ENCODE measurements around the gene PLSCR5.

The PLSCR5 gene

DNA sequence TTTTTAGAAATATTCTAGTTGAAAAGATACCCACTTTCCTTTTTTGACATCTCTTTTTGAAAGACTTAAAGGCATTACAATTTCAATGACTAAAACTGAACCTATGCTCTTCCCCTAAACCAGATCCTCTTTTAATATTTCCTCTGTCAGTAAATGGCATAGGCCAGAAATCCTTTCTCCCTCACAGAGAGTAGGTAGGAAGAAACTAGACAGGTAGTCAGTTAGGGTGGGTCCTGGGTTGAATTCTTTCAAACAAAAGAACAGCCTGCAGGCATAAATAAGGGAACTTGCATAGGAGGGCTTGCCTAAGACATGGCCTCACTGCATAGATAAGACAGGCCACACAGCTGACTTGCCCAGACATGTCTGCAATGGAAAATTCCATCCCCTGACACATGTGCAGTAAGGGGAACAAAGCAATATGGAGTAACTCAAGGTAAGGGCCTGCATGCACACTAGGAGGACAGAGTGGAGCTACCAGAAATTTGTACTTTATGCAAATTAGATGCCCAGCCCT lies 23.1 kb downstream of the PLSCR5 start:
- no peak for DNase-seq

DNA sequence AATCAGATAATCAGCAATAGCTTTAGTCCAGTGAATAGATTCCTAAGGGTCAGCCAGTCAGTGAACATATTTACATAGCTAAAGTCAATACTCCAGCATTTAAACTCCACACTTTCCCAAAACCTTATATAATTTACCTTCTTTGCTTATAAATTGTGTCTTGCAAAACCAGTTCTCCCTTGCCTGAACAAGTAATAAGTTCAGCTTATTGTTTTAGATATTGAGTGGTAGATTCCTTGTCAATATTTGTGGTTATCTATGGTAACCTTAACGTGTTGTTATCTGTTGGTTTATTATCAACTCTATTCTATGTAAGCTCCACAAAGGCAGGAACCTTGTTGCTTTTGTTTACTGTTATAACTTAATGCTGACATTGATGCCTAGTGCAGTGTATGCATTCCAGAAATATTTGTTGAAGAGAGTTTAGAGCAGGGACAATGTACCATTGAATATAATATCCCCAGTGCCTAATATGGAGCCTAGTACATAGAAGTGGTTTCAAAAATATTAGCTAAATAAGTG lies 24.0 kb downstream of the PLSCR5 start:
- no peak for DNase-seq

DNA sequence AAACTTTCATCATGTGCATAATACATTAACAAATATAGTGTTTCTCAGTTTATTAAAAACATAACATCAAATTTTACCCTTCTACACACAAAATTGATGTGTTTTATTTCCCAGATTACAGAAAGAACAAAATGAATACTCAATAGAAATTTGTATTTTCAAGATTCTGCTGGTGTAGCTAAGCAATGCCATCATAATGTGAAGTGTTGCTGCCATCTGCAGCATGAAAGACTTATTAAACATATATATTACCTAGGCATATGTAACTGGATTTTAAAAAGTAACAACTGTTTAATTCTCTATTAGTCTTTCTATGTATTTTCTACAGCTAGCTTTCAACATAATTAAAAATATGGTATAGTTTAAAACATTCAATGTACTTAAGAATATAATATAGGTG lies 27.5 kb downstream of the PLSCR5 start:
- peak; percentile 6 for DNase-seq

DNA sequence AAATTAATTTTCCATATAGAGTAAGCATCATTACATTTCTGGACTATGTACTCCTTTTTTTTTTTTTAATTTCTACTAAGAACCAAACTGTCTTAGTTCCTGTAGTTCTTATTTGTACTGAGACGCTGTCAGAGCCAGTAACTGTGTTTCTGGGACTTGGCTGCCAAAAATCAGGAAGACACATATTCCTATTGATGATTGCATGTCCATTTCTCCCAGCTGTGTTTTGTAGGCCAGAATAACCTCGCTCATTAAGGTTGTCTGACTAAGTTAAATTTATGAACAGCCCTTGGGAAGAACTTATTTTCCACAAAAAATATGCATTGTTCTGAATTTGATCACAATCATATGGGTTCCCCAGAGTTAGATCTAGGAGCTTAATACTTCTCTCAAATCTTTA lies 29.5 kb downstream of the PLSCR5 start:
- no peak for DNase-seq

DNA sequence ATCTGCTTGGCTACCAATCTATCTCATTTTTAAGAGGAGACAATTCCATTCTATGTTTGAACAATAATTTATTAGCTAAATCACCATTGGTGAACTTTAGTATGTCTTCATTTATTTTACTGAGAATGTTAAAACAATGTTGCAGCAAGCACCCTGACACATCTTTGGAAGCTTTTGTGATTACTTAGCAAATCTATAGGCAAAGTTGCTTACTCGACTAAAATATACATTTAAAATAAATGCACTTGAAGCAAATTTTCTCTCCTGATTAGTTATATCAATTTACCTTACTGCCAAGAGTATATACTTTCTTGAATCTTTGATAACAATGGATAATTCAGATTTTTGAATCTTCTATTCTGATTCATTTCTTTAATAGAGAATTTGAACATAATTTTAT lies 31.0 kb downstream of the PLSCR5 start:
- DNase-seq, result no peak

DNA sequence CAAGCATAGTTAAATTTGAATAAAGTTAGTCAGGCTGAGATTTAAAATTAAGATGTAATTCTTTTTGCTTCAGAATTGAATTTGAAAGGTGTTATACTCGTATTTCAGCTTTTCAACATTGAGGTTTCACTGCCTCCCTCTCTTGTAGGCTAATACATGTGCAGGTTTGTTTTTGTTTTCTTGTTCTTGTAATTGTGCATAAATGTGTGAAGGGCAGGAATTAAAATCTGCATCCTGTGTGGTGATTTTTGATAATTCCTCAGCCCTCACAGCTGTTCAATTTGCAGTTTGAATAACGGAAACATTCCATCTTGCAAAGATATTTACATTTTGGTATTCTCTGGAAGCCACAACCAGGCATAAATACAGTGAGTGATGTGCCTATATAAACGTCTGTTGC lies 35.8 kb downstream of the PLSCR5 start:
- DNase-seq, result no peak

DNA sequence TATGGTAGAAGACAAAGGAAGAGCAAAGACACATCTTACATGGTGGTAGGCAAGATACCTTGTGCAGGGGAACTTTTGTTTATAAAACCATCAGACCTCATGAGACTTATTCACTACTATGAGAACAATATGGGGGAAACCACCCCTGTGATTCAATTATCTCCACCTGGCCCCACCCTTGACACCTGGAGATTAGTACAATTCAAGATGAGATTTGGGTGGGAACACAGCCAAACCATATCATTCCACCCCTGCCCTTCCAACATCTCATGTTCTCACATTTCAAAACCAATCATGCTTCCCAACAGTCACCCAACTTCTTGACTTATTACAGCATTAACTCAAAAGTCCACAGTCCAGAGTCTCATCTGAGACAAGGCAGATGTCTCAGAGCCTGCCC lies 39.0 kb downstream of the PLSCR5 start:
- no peak for DNase-seq

DNA sequence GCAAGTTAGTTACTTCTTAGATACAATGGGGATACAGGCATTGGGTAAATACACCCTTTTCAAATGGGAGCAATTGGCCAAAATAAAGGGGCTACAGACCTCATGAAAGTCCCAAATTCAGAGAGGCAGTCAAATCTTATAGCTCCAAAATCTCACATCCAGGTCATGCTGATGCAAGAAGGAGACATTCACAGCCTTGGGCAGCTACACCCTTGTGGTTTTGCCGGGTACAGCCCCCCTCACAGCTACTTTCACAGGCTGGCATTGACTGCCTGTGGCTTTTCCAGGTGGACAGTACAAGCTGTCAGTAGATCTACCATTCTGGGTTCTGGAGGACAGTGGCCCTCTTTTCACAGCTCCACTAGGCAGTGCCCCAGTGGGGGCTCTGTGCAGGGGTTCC lies 43.3 kb downstream of the PLSCR5 start:
- DNase-seq, result no peak

DNA sequence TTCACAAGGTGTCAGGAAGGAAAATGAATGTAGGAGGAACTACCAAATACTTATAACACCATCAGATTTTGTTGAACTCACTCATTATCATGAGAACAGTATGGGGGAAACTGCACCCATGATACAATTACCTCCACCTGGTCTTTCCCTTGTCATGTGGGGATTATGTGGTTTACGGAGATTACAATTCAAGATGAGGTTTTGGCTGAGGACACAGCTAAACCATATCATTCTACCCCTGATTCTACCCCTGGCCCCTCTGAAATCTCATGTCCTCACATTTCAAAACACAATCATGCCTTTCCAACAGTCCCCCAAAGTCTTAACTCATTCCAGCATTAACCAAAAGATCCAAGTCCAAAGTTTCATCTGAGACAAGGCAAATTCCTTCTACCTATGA lies 43.7 kb downstream of the PLSCR5 start:
- no peak for DNase-seq

DNA sequence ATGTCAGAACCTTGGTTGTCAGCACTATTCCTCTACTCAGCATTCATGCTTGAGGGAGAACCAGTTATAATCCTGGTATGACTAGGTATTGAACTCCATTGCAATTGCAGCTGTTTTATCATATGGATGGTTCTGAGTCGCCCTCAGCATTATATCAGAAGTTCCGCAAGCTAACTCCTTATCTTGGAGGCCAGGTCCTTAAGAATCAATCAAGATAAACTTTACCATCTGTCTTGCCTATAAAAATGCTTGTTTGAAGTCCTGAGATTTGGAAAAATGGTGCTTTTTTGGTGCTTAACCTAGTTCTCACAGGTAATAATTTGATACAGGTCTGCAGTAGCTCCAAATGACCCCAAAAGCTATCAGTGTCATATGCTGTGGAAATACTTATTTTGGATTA lies 44.5 kb downstream of the PLSCR5 start:
- no peak for DNase-seq

DNA sequence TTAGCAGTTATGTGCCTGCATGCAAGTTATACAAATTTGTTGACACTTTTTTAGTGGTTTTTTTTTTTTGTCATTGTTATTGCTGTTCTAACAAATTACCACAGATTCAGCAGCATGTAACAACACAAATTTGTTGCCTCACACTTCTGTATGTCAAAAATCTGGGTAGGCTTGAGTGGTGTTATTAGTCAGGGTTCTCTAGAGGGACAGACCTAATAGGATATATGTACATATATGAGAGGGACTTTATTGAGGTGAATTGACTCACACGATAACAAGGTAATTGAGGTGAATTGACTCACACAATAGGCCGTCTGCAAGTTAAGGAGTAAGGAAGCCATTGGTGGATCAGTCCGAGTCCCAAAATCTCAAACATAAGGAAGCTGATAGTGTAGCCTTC lies 45.8 kb downstream of the PLSCR5 start:
- no peak for DNase-seq

DNA sequence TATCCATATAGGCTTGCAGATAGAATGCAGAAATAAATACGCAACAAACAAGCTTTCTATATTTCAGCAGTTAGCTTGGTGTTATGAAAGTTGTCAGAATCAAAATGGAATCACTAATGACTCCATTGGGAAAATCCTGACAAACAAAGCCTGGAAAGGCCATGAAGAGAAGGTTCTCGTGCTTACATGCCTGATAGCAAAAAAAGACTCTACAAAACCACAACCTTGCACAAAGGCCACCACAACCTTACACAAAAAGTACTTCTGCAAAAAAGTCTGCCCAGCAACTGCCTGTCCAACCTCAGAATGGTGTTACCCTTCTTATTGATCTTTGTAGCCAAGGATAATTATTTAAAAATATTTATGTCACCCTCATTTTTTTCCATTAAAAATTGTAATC lies 46.4 kb downstream of the PLSCR5 start:
- no peak for DNase-seq

DNA sequence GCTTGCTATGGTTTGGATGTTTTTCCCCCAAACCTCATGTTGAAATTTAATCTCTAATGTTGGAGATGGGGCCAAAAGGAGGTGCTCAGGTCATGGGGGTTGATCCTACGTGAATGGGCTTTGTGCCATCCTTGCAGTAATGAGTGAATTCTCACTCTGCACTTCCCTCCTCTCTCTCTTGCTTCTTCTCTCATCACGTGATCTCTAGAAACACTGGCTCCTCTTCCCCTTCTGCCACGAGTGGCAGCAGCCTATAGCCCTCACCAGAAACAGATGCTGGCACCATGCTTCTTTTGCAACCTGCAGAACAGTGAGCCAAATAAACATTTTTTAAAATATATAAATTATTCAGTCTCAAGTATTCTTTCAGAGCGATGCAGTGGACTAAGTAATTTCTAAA lies 47.4 kb downstream of the PLSCR5 start:
- no peak for DNase-seq

DNA sequence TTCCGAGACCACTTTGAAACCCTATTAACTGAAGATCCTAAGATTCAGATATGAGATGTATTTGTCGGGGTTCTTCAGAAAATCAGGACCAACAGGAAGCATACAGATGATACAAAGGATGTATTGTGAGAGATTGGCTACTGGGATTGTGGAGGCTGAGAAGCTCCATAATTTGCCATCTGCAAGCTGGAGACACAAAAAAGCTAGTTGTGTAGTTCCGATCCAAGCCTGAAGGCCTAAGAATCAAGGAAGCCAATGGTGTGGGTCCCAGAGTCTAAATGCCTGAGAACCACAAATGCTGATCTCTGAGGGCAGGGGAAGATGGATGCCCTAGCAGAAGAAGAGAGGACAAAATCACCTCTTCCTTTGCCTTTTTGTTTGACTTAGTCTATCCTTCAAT lies 49.8 kb downstream of the PLSCR5 start:
- no peak for DNase-seq

DNA sequence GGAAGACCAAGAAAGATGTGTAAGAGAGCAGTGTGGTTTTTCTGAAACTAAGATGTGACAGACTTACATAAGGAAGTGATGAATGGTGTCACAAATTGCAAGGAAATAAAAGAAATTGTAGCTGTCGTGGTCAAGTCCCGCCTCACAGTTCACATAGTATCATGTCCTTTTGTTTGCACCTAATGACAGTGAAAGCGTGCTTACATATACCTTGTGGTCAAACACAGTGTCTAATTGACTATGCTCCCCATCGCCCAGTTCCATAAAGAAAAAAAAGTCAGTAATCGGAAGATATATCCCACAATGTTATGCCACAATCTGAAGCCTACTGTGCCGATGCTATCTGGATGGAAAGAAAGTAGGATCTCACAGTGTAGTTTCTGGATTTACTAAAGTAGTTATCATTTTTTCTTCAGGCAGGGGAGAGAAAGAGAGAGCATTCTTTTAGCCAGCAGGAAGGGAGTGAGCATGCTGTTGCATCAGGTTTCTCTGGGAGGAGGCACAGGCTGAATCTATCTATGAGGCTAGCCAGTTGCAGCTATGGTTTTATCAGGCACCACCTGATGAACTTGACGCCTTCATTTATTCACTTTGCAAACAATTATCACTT lies 50.9 kb downstream of the PLSCR5 start:
- no peak for DNase-seq

DNA sequence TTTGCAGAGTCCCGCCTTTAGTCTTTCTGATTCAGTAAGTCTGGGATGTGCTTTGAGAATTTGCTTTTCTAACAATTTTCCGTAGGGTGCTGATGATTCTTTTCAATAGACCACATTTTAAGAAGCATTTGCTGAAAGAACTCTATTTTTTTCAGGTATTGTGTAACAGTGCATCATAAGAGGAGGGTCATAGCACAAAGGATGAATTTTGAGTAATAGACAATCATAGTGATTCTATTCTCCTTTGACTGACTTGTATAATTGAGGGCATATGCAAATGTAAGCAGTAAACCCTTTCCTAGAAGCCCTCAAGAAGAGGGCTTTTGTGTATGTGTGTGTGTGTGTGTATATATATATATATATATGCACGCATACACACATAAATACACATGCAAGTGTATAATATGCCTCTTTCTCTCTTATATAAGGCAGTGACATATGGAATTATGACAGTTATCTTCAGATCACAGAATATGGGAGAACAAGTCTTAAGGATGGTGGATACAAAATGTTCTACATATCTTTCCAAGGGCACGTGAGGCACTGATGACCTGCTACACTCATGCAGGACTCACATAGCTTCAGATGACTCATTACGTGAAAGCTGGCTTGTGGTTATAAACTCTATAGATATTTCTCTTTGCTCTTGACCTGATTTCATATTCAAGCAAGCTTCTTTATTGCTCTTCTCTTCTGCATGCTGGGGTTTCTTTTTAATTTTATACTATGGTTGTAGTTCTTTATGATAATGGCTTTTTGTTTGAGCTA lies 54.2 kb downstream of the PLSCR5 start:
- no peak for DNase-seq

DNA sequence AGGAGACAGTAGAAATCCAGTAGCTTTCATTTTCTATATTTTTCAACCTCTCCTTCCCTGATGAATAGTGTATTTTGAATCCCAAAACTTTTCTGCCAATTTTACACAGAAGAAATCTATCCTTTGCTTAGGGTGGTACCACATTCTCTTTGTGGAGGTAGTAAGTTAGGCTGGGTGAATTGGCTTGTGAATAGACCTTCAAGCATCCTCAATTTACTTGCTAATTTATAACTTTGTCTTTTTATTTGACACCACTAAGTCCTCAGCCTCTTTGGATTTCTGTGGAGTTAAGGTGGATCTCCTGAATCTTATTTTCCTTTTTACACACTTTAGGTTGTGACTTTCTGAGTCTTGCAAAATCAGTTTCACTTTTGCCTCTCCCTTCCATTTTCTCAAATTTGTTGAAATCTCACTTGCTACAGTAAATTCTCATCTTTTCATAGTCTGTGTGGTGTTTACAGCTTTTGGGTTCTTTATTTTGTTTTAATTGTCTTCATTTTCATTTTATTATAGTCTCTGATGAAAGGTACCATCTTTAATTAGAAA lies 55.0 kb downstream of the PLSCR5 start:
- no peak for DNase-seq

DNA sequence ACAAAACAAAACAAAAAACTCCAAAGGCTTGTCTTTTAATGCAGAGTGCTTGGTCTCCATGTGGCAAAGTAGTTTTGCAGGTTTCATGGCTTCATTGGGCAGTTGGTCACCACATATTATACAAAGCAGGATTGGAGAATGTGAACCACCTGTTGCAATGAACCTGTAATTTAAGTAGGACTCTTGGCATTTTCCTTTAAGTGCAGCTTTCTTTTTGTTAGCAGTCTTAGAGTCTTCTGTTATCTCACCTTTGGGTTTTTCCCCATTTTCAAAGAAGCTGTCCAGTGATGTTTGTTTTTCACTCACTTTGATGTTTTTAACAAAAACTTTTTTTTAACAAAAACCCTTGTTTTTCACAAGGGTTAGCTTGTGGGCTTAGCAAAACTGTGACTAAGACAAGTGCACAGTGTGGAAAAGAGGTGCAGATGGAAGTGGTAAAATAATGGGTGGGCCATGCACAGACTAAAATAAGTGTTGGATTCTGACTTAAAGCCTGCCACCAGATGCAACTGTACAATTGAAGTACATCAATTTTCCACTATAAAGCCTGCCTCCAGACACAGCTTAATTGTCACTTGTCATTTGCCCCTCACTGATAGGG lies 57.8 kb downstream of the PLSCR5 start:
- DNase-seq, result no peak

DNA sequence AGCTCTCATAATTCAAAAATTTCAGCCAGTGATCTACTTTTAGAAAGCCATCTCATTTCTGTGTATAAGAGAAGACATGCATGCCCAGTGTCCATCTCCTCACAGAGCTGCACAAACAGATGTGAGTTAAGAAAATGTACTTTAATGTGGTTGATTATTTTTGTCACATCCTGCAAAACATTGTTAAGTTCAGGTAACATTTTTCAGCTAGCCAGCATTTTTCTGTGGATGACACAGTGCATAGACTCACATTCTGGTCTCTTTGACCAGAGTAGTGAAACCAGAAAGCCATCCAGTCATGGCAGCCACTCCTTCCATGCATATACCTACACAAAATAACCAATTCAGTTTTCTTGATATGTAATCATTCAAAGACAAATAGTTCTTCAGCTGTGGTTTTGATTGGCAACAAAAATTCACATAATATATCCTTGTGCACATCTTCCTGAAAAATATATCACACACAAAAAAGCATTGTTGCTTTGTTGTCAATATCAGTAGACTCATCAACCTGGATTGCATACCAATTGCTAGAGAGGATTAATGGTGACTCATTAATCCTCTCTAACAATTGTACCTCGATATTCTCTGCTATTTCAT lies 58.7 kb downstream of the PLSCR5 start:
- DNase-seq, result no peak

DNA sequence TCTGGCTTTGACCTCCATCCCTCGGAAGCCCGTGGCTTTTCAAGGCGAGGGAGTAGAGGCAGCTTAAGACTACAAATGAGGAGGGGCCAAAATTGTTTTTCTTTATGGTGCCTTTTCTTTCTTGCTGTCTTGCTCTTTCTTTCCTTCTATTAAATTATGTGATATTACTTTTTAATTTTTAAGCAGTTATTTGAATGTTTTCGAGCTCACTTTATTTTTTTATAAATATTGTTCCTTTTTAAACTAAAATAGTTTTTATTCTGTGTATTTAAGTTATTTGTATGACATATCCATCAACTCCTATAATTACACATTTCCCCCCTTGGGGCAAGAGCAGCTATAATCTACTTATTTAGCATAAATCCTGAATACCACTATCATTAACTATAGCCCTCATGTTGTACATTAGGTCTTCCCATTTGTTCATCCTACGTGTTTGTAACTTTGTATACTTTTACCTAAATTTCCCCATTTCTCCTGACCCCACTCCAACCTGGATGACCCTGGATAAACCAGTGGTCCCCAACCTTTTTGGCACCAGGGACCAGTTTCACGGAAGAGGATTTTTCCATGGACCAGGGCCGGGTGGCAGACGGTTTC lies 60.1 kb downstream of the PLSCR5 start:
- DNase-seq, result no peak

DNA sequence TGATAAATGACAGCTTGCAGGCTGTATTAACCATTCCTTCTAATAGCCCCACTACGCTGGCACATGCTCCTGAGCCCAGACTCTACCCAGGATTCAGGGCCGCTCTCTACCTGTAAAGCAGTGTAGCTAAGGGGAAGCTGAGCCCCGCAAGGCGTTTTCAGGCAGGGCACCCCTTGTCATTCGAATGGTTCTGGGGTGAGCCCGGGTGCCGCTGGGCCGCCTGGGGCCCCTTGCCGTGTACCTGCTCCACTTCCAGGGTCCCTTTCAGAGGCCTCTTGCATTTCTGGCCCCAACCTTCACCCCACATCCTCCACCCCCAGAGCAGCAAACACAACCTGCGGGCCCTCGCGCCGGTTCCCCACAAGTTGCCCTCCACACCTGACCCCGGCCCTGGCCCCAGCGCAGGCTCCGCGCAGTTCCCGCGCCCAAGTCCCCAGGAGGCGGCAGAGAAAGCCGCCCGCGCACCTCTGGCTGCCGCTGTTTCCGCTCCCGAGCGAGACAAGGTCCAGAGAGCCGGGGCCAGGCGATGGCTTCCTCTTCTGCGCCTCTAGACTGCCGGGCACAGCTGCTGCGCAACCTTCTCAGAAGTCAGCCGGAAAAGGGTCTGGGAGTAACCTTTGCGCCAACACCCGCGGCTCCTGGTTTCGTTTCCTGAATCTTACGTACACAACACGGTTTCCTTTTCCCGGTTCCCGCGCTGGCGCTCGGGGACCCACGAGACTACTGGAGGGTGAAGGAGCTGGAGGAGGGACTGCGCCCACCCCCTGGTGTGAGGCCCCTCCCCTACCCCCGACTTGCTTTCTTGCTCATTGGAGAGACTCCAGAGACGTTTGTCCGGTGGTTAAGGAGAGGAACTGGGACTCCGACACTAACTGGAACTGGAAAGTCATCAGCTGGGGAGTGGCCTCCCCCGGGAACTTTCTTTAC lies 60.9 kb downstream of the PLSCR5 start, which contains the start of gene PLSCR1:
TSS of gene PLSCR1 (minus strand) at position 606 of the 927 bp plus-strand sequence. CDS start 8,055 bp downstream, outside the sequence.
- peak; percentile 85 for DNase-seq

All from stimulated activated CD4-positive, alpha-beta T cell treated with anti-CD3 and anti-CD28 coated beads, Interleukin-1b, Interleukin-23, amount 100 ng/mL, for 48 hours (primary cell).